Right lobe of liver (tissue), 4 donors: ENCODE results near the gene ENTR1.

Experiments used
- CTCF ChIP-seq, 4 donors: fragments of 200-600 bp in 3 of 4; fragments of 450-650 bp in 1 of 4; IDR thresholded peaks; one replicate each; pipeline versions ENCODE4 v1.5.1 to v1.8.0; 2016 to 2022; ENCODE audit warnings: antibody characterized with exemption in 4 of 4, mild to moderate bottlenecking in 2 of 4
- POLR2A ChIP-seq: fragments of 450-650 bp; IDR thresholded peaks from one replicate; pipeline ENCODE4 v1.6.1; 2017; ENCODE audit warnings: antibody characterized with exemption, mild to moderate bottlenecking
- donor health status: DM: no; HTN: no; CAD: no.
- donor health status: DM: no; HTN: no; CAD: no.
- donor health status: DM: no; HTN: yes; CAD: no.

GRCh38 chr9:136448655-136449054 lies 38.2 kb upstream of the ENTR1 start:
- TF ChIP-seq CTCF (IDR thresholded peaks at IDR 0.05) (no peak), POLR2A (no peak)
